Duodenal mucosa (tissue), 2 donors: ENCODE measurements around the gene DPH7.
"Not testable (repeated sequence)": the region's sequence is repeated elsewhere in the genome, so short reads cannot be mapped to it uniquely, and the experiment has no call there.

ENCODE experiments used
- H3K27ac ChIP-seq: one replicate; pipeline ENCODE4 v1.7.0; 2013; ENCODE audit warnings: low read depth, low read length
- H3K27me3 ChIP-seq, 2 donors: one replicate each; pipeline ENCODE4 v1.7.0; 2013; ENCODE audit warnings: low read length in 2 of 2, control low read depth in 1 of 2; ENCODE audit not compliant: insufficient read depth in 2 of 2, control insufficient read depth in 1 of 2
- H3K36me3 ChIP-seq, 2 donors: one replicate each; pipeline ENCODE4 v1.7.0; 2013; ENCODE audit warnings: low read length in 2 of 2, control low read depth in 1 of 2; ENCODE audit not compliant: insufficient read depth in 2 of 2, control insufficient read depth in 1 of 2
- H3K4me1 ChIP-seq, 2 donors: one replicate each; pipeline ENCODE4 v1.7.0; 2013; ENCODE audit warnings: low read length in 2 of 2, control low read depth in 1 of 2; ENCODE audit not compliant: insufficient read depth in 2 of 2, control insufficient read depth in 1 of 2
- H3K4me3 ChIP-seq, 2 donors: one replicate each; pipeline ENCODE4 v1.7.0; 2013; ENCODE audit warnings: low read length in 2 of 2, low read depth in 1 of 2
- H3K9ac ChIP-seq, 2 donors: one replicate each; pipeline ENCODE4 v1.7.0; 2013; ENCODE audit warnings: low read length in 2 of 2, low read depth in 1 of 2
- H3K9me3 ChIP-seq, 2 donors: one replicate each; pipeline ENCODE4 v1.7.0; 2013; ENCODE audit warnings: low read length in 2 of 2, control low read depth in 1 of 2; ENCODE audit not compliant: control insufficient read depth in 1 of 2

The DPH7 gene

GRCh38 chr9:137568445-137568844 lies 10.3 kb downstream of the DPH7 start:
- H3K27me3 ChIP-seq, H3K4me3 ChIP-seq, H3K9me3 ChIP-seq, H3K9ac ChIP-seq, H3K27ac ChIP-seq, H3K4me1 ChIP-seq: not testable (repeated sequence)
- peaks cover 4 to 34% of the 10 kb centered on the region in 2 donors for H3K36me3 ChIP-seq

GRCh38 chr9:137564817-137565411 lies 13.8 kb downstream of the DPH7 start:
- H3K36me3 ChIP-seq = peaks cover 10 to 24% of the 10 kb centered on the region in 2 donors

DNA sequence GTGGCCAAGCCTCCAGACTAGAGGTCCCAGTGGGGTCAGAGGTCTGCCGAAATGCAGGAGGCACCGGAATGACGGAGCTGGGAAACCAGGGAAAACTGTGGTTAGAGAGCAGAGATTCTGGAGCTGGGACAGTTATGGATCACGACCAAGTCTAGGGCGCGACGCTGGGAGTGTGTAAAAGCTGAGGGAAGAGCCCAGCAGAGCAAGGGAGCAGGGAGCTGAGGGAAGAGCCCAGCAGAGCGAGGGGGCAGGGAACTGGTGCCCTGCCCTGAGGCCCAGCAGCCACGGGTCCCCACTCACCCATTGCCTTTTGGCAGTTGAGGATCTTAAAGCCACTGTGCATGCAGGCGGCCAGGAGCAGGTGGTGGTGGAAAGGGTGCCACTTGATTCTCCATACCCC lies 14.6 kb downstream of the DPH7 start:
- no peak overlapping the region for H3K4me3 ChIP-seq
- no peak overlapping the region for H3K27ac ChIP-seq
- H3K27me3 ChIP-seq = no peaks in the 10 kb centered on the region
- H3K9me3 ChIP-seq = no peaks in the 10 kb centered on the region
- no peak overlapping the region for H3K9ac ChIP-seq
- no peaks in the 10 kb centered on the region for H3K4me1 ChIP-seq
- H3K36me3 ChIP-seq = peaks cover 11 to 24% of the 10 kb centered on the region in 2 donors

More at GRCh38 chr9:137564817-137565411, 13.8 kb downstream of the DPH7 start:
- H3K4me1 ChIP-seq = no peaks in the 10 kb centered on the region
- H3K27ac ChIP-seq = no peak overlapping the region
- H3K27me3 ChIP-seq = no peaks in the 10 kb centered on the region
- H3K4me3 ChIP-seq = no peak overlapping the region
- H3K9ac ChIP-seq = no peak overlapping the region
- H3K9me3 ChIP-seq = no peaks in the 10 kb centered on the region

DNA sequence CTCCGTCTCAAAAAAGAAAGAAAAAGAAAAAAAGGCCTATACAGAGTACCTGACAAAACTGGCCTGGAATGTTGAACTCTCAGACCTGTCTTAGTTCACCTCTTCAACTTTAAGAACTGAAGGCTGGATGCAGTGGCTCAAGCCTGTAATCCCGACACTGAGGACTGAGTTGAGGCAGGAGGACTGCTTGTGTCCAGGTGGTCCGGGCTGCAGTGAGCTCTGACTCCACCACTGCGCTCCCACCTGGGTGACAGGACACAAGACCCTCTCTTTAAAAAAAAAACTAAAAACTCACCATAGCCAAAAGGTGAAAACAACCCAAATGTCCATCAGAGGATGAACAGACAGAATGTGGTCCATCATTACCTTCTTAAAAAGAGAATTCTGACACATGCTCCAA lies 20.6 kb downstream of the DPH7 start:
- Histone ChIP-seq H3K4me1 (peaks cover 0 to 5% of the 10 kb centered on the region in 2 donors), H3K27me3 (no peaks in the 10 kb centered on the region), H3K4me3 (no peak overlapping the region), H3K9me3 (no peaks in the 10 kb centered on the region), H3K36me3 (peaks cover 9 to 31% of the 10 kb centered on the region in 2 donors), H3K27ac (no peak overlapping the region), H3K9ac (no peak overlapping the region)

- H3K9me3 ChIP-seq = no peaks in the 10 kb centered on the region
- peaks cover 6 to 13% of the 10 kb centered on the region in 2 donors for H3K4me1 ChIP-seq
- H3K4me3 ChIP-seq = no peak overlapping the region
- H3K36me3 ChIP-seq = peaks cover 6 to 25% of the 10 kb centered on the region in 2 donors
- no peak overlapping the region for H3K27ac ChIP-seq
- H3K27me3 ChIP-seq = no peaks in the 10 kb centered on the region
- H3K9ac ChIP-seq = no peak overlapping the region
Measured at GRCh38 chr9:137556069-137556838, 22.5 kb downstream of the DPH7 start.

- H3K9ac ChIP-seq = no peak overlapping the region
- no peak overlapping the region for H3K27ac ChIP-seq
- no peaks in the 10 kb centered on the region for H3K9me3 ChIP-seq
- no peaks in the 10 kb centered on the region for H3K27me3 ChIP-seq
- peaks cover 6 to 25% of the 10 kb centered on the region in 2 donors for H3K36me3 ChIP-seq
- H3K4me1 ChIP-seq = peaks cover 6 to 13% of the 10 kb centered on the region in 2 donors
- H3K4me3 ChIP-seq = no peak overlapping the region
Measured at GRCh38 chr9:137555179-137555578, 23.5 kb downstream of the DPH7 start.

GRCh38 chr9:137554349-137554748 lies 24.4 kb downstream of the DPH7 start:
- no peak overlapping the region for H3K4me3 ChIP-seq
- no peaks in the 10 kb centered on the region for H3K9me3 ChIP-seq
- peaks cover 12 to 21% of the 10 kb centered on the region in 2 donors for H3K4me1 ChIP-seq
- no peaks in the 10 kb centered on the region for H3K27me3 ChIP-seq
- no peak overlapping the region for H3K9ac ChIP-seq
- no peak overlapping the region for H3K27ac ChIP-seq
- H3K36me3 ChIP-seq = peaks cover 3 to 25% of the 10 kb centered on the region in 2 donors

DNA sequence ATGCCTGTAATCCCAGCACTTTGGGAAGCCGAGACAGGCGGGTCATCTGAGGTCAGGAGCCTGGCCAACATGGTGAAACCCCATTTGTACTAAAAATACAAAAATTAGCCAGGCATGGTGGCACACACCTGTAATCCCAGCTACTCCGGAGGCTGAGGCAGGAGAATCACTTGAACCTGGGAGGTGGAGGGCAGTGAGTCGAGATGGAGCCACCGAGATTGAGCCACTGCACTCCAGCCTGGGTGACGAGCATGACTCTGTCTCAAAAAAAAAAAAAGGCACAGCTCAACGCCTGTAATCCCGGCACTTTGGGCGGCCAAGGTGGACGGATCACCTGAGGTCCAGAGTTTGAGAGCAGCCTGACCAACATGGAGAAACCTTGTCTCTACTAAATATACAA lies 25.1 kb downstream of the DPH7 start:
- not testable (repeated sequence) for H3K27ac ChIP-seq, H3K9me3 ChIP-seq, H3K9ac ChIP-seq, H3K27me3 ChIP-seq, H3K4me3 ChIP-seq
- Histone ChIP-seq H3K4me1 (peaks cover 12 to 21% of the 10 kb centered on the region in 2 donors), H3K36me3 (peaks cover 3 to 25% of the 10 kb centered on the region in 2 donors)

- peaks cover 12 to 21% of the 10 kb centered on the region in 2 donors for H3K4me1 ChIP-seq
- H3K27ac ChIP-seq = peak overlapping the region; percentile 51
Measured at GRCh38 chr9:137552022-137552768, 26.5 kb downstream of the DPH7 start.

More at GRCh38 chr9:137552022-137552768, 26.5 kb downstream of the DPH7 start:
- Histone ChIP-seq H3K4me3 (peak overlapping the region; percentile 87 to 92), H3K9me3 (no peaks in the 10 kb centered on the region), H3K27me3 (no peaks in the 10 kb centered on the region), H3K9ac (peak overlapping the region; percentile 71 to 80), H3K36me3 (peaks cover 3 to 20% of the 10 kb centered on the region in 2 donors)
